Adrenal gland (tissue), 5 donors: ENCODE measurements around the gene KCNJ1.

Source experiments
- CTCF ChIP-seq, 6 experiments: fragments of 450-650 bp in 4 of 6; fragments of 200-600 bp in 2 of 6; sonication (generic) in 1 of 6; IDR thresholded peaks; 1 replicate in 5 of 6; 2 replicates in 1 of 6; pipeline versions ENCODE4 v1.5.1 to v1.8.0; 2016 to 2021; ENCODE audit warnings: antibody characterized with exemption in 6 of 6, mild to moderate bottlenecking in 2 of 6, moderate library complexity in 1 of 6
- POLR2A ChIP-seq, 2 donors: fragments of 450-650 bp; IDR thresholded peaks; one replicate each; pipeline ENCODE4 v1.6.1; 2017; ENCODE audit warnings: antibody characterized with exemption in 2 of 2, mild to moderate bottlenecking in 2 of 2, moderate library complexity in 1 of 2
- donor health status: DM: no; HTN: no; CAD: no.

DNA sequence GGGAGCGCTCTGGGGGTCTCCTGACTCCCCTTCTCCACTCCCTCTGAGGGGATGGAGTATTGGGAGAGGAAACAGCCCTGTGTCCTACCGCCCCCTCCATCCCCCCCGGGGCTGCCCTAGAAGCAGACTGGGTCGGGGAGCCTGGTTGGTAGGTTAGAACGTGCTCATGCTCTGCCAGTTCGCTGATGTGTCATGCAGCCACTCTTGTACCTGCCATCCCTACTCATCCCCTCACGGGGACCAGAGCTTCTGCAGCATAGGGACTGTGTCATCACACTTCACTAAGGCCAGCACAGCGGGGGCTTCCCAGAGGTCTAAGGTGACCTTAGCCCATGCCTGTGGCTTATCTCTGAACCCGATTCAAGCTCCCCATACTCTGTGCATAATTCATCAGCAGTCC lies 4.7 kb downstream of the KCNJ1 start:
- TF ChIP-seq CTCF (IDR thresholded peaks at IDR 0.05) (no peak), POLR2A (IDR thresholded peaks at IDR 0.05) (no peak)
